RWPE1 (cell line): ENCODE results near the gene MVB12A.

ENCODE experiments used
- CTCF ChIA-PET: fragments of 350-600 bp; sonication (Branson Sonifier 250); formaldehyde crosslinking; extraction: SDS; loops from one replicate; lab custom pipeline; 2021; lab: Yijun Ruan, JAX
- POLR2A ChIA-PET: fragments of 400-600 bp; formaldehyde crosslinking; extraction: SDS; loops from one replicate; lab custom pipeline; 2020; ENCODE audit warnings: antibody characterized with exemption; ENCODE audit not compliant: low non-redundant PET; lab: Yijun Ruan, JAX
- DNase-seq: peaks from one replicate; pipeline ENCODE4 v3.0.0; 2012; ENCODE audit warnings: low spot score
- H3K27ac ChIP-seq: fragments of 450-650 bp; 2 replicates; pipeline ENCODE4 v1.5.1; 2017
- CTCF ChIP-seq: fragments of 450-650 bp; conservative IDR thresholded peaks from 2 replicates; pipeline ENCODE4 v1.5.1; 2017; ENCODE audit warnings: low read depth, mild to moderate bottlenecking

Gene MVB12A

GRCh38 chr19:17406887-17407196, 13.0 kb upstream of the MVB12A start:
- no peak for TF ChIP-seq CTCF
- no peak for DNase-seq
- ChIA-PET POLR2A (interaction anchor here (0.7 kb wide), 1 partner anchor 13 kb away, joined by 3 read pairs; the partner anchor contains the start of gene MVB12A), CTCF (interaction anchor here (0.6 to 0.7 kb wide), 2 partner anchors 89 to 107 kb away, joined by 3 to 4 read pairs; no protein-coding TSS in a partner anchor)
- peak overlapping the region; percentile 24 for H3K27ac ChIP-seq

- no peak for TF ChIP-seq CTCF
- ChIA-PET CTCF (no interaction called here), POLR2A (no interaction called here)
- H3K27ac ChIP-seq: no peak overlapping the region
- no peak for DNase-seq
Measured at GRCh38 chr19:17409990-17410389, 9.9 kb upstream of the MVB12A start.

GRCh38 chr19:17411801-17412200, 8.0 kb upstream of the MVB12A start:
- CTCF ChIA-PET: interaction anchor here (0.6 kb wide), 1 partner anchor 177 kb away, joined by 3 read pairs; no protein-coding TSS in a partner anchor
- no peak for DNase-seq
- no peak for TF ChIP-seq CTCF
- POLR2A ChIA-PET: no interaction called here
- H3K27ac ChIP-seq: no peak overlapping the region

- ChIA-PET POLR2A (no interaction called here), CTCF (interaction anchor here (0.7 kb wide), 1 partner anchor 88 kb away, joined by 6 read pairs; no protein-coding TSS in a partner anchor)
- H3K27ac ChIP-seq: no peak overlapping the region
- no peak for DNase-seq
- TF ChIP-seq CTCF: no peak
Measured at GRCh38 chr19:17414097-17414496, 5.8 kb upstream of the MVB12A start.

- ChIA-PET CTCF (no interaction called here), POLR2A (no interaction called here)
- DNase-seq: no peak
- TF ChIP-seq CTCF: no peak
- H3K27ac ChIP-seq: no peak overlapping the region
Measured at GRCh38 chr19:17415121-17415520, 4.7 kb upstream of the MVB12A start.

GRCh38 chr19:17418710-17419109, 1.1 kb upstream of the MVB12A start:
- POLR2A ChIA-PET: no interaction called here
- CTCF ChIA-PET: interaction anchor here (0.5 to 0.6 kb wide), 2 partner anchors 48 to 92 kb away, joined by 3 read pairs; no protein-coding TSS in a partner anchor
- no peak for TF ChIP-seq CTCF
- H3K27ac ChIP-seq: no peak overlapping the region
- DNase-seq: no peak
